ENCODE measurements around the gene LIMD2.

LIMD2 gene

GRCh38 chr17:63675607-63676546 lies 24.0 kb downstream of the LIMD2 start:
- no peaks in the 10 kb centered on the region for H3K27me3 ChIP-seq (ENCODE audit: insufficient read depth, low read depth, severe bottlenecking)
- no peak overlapping the region for H3K4me3 ChIP-seq (ENCODE audit: low read depth, low read length)
- H3K9me3 ChIP-seq (ENCODE audit: severe bottlenecking) = no peaks in the 10 kb centered on the region
- TF ChIP-seq CTCF (IDR thresholded peaks at IDR 0.05; ENCODE audit: low read depth, low read length) = no peak
- H3K36me3 ChIP-seq = peaks cover 25% of the 10 kb centered on the region
- peak overlapping the region; percentile 2; the same call in 1 of the 2 replicates for H3K27ac ChIP-seq
- no peak for DNase-seq

DNA sequence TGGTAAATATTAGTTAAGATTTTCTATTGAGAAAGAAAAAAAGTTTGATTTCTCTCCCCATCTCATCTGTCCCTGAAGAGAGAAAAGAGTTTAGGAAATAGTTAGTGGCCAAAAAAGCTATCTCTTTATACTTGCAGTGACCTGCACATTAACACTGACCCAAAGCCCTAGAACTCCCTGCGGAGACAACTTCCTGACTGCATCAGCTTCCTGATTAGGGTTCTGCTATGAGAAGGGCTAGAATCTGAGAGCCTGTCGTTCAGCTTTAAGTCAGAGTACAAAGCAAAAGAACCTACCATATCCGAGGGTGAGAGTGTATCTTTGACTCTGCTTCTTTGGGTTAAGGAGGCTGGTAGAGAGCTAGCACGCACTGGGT lies 24.7 kb downstream of the LIMD2 start:
- Histone ChIP-seq H3K27ac (no peak overlapping the region), H3K36me3 (peaks cover 27% of the 10 kb centered on the region)

GRCh38 chr17:63672856-63673255 lies 27.1 kb downstream of the LIMD2 start:
- Histone ChIP-seq H3K27me3 (ENCODE audit: insufficient read depth, low read depth, severe bottlenecking) (no peaks in the 10 kb centered on the region), H3K27ac (no peak overlapping the region), H3K9me3 (ENCODE audit: severe bottlenecking) (no peaks in the 10 kb centered on the region), H3K36me3 (peaks cover 40% of the 10 kb centered on the region), H3K4me3 (ENCODE audit: low read depth, low read length) (no peak overlapping the region)
- DNase-seq = no peak
- no peak for TF ChIP-seq CTCF (IDR thresholded peaks at IDR 0.05; ENCODE audit: low read depth, low read length)

More for the DNA sequence above, 24.7 kb downstream of the LIMD2 start:
- H3K27me3 ChIP-seq (ENCODE audit: insufficient read depth, low read depth, severe bottlenecking) = no peaks in the 10 kb centered on the region
- H3K4me3 ChIP-seq (ENCODE audit: low read depth, low read length) = no peak overlapping the region
- no peak for TF ChIP-seq CTCF (IDR thresholded peaks at IDR 0.05; ENCODE audit: low read depth, low read length)
- no peak for DNase-seq
- H3K9me3 ChIP-seq (ENCODE audit: severe bottlenecking) = no peaks in the 10 kb centered on the region

- H3K36me3 ChIP-seq = peaks cover 77% of the 10 kb centered on the region
- no peaks in the 10 kb centered on the region for H3K27me3 ChIP-seq (ENCODE audit: insufficient read depth, low read depth, severe bottlenecking)
- DNase-seq = no peak
- H3K27ac ChIP-seq = no peak overlapping the region
- TF ChIP-seq CTCF (IDR thresholded peaks at IDR 0.05; ENCODE audit: low read depth, low read length) = no peak
- H3K9me3 ChIP-seq (ENCODE audit: severe bottlenecking) = no peaks in the 10 kb centered on the region
- no peak overlapping the region for H3K4me3 ChIP-seq (ENCODE audit: low read depth, low read length)
Measured at GRCh38 chr17:63665527-63666214, 34.3 kb downstream of the LIMD2 start.

- no peak for TF ChIP-seq CTCF (IDR thresholded peaks at IDR 0.05; ENCODE audit: low read depth, low read length)
- H3K36me3 ChIP-seq = peaks cover 75% of the 10 kb centered on the region
- no peaks in the 10 kb centered on the region for H3K27me3 ChIP-seq (ENCODE audit: insufficient read depth, low read depth, severe bottlenecking)
- H3K4me3 ChIP-seq (ENCODE audit: low read depth, low read length) = no peak overlapping the region
- H3K9me3 ChIP-seq (ENCODE audit: severe bottlenecking) = no peaks in the 10 kb centered on the region
- DNase-seq = no peak
- H3K27ac ChIP-seq = no peak overlapping the region
Measured at GRCh38 chr17:63659850-63660249, 40.1 kb downstream of the LIMD2 start.

All from WERI-Rb-1 (cell line).